Activated CD4-positive, alpha-beta T cell treated with anti-CD3 and anti-CD28 coated beads for 4 hours (primary cell): Measurements from ENCODE around the gene CEP70.
"Not testable (repeated sequence)": the region's sequence is repeated elsewhere in the genome, so short reads cannot be mapped to it uniquely, and the experiment has no call there.

Source experiments
- DNase-seq, 2 donors: peaks; one replicate each; pipeline ENCODE4 v3.0.0-alpha.2; 2020

The CEP70 gene

GRCh38 chr3:138594150-138594934 lies at the start of gene CEP70:
CEP70 (minus strand) TSS chr3:138594260; CDS start chr3:138572927, 21,333 bp downstream.
- DNase-seq = peak; percentile 85 to 89

DNA sequence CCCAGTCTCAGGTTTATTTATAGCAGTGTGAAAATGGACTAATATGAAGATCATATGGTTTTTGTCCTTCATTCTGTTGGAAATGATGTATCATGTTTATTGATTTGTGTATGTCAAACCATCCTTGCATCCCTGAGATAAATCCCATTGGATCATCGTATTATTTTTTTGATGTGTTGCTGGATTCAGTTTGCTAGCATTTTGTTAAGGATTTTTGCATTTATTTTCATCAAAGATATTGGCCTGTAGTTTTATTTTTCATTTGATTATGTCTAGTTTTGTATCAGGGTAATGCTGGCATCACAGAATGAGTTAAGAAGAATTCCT lies 48.8 kb upstream of the CEP70 start:
- no peak for DNase-seq

DNA sequence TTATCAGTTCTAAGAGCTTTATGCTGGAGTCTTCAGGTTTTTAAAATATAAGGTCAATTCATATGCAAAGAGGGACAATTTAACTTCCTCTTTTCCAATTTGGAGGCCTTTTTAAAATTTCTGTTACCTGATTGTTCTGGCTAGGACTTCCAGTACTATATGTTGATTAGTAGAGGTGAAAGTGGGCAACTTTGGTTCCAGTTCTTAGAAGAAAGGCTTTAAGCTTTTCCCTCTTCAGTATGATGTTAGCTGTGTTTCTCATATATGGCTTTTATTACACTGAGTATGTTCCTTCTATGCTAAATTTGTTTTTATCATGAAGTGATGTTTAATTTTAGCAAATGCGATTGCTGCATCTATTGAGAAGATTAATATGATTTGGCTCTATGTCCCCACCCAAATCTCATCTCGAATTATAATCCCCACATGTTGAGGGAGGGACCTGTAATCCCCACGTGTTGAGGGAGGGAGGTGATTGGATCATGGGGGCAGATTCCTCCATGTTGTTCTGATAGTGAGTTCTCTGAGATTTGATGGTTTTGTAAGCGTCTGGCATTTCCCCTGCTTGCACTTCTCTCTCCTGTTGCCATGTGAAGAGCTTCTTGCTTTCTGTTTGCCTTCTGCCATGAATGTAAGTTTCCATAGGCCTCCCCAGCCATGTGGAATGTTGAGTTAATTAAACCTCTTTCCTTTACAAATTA lies 48.3 kb upstream of the CEP70 start:
- no peak for DNase-seq

DNA sequence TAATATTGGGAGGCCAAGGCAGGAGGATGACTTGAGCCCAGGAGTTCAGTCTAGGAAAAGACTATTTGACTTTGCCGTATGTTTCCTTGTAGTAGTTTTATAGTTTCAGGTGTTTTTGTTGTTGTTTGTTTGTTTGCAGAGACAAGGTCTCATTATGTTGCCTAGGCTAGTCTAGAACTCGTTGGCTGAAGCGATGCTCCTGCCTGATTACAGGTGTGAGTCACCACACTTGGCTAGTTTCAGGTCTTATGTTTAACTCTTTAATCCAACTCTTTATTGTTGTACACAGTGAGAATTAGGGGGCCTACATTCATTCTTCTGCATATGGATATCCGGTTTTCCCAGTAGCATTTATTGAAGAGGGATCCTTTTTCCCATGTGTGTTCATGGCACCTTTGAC lies 46.5 kb upstream of the CEP70 start:
- no peak for DNase-seq

GRCh38 chr3:138638641-138639040 lies 44.6 kb upstream of the CEP70 start:
- DNase-seq = no peak

GRCh38 chr3:138629526-138629925 lies 35.5 kb upstream of the CEP70 start:
- no peak for DNase-seq

DNA sequence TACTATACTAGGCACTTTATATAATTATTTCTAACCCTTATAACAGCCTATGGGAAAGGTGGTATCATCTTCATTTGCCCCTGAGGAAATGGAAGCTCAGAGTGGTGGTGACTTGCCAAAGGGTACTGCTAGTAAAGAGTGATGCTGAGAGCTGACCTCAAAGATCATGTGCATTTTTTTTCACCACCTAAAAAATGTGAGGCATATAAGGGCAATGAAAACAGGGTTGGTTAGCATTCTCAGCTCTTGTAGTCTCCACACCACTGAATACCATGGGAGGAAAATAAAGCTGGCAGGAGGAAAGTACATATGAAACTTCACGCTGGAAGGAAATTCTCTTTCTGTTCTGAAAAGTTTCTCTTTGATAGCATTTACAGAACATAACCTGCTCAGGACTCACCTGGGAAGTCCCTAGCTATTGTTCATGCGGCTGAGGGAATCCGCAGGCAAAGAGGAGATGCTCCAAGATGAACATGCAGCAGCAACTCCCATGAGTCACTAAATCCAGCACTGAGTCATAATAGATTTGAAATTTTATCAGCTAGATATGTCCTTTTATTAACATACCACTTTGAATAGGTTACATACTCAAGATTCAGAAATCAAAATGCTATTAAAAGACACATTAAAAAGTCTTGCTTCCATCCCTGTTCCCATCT lies 31.8 kb upstream of the CEP70 start:
- DNase-seq = no peak

GRCh38 chr3:138624518-138624917 lies 30.5 kb upstream of the CEP70 start:
- DNase-seq = no peak

GRCh38 chr3:138620431-138620830 lies 26.4 kb upstream of the CEP70 start:
- DNase-seq = no peak

- no peak for DNase-seq
Observed at GRCh38 chr3:138615462-138615861, 21.4 kb upstream of the CEP70 start.

DNA sequence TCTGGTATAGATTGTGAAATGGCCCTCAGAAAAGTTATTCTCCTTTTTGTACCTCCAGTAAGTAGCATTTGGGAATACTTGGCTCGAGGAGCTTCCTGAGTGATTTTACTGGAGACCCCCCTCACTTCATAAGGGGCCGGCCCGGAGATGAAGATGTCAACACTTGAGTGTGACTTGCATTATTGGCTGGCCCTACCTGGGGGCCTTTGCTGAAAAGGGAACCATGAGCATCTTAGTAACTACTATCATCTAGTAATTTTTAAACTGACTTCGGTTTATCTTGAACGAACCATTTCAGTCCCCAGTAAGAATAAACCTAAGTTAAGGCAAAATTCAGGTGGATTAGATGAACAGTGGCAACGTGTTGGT lies 15.8 kb upstream of the CEP70 start:
- DNase-seq = no peak

DNA sequence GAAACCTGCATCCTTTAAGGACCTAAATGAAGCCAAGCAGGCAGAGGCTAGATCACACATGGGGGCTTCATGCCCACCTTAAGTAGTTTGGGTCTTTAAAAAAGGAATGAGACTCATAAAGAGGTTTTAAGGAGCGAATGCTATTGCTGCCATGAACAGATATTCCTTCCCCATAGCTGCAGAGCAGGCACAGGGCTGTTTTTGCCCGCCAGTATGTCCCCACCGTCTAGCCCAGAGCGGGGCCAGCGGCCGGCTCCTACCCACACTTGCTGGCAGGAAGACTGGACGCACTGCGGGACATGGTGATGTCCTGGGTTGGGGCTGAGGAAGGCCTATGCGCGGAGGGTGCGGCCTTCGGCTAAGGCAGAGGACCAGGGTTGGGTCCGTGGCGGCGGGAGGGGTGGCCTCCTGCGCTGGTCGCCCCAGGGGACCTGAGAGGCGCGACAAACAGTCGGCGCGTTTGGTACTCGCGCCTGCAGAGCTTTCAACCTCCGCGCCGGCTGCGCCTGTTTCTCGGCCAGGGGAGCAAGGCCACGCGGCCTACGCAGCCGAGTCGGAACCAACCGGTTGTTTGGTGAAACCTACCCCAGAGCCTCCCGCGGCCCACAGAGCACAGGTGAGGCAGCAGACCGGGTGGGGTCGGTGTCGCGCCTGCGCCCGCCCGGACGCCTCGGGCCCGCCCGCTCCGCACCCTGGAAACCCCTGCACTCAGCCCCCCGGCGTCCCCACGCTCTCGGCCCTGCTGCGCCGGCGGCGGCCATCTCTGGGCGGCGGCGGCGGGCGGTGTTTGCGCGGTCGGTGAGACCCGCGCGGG lies 14.5 kb upstream of the CEP70 start, which contains the start of gene FAIM:
TSS of gene FAIM (plus strand) at position 450 of the 814 bp plus-strand sequence. CDS start 10,956 bp downstream, outside the sequence.
- peak; percentile 55 to 61 for DNase-seq

- not testable (repeated sequence) for DNase-seq
Observed at GRCh38 chr3:138604106-138604595, 10.1 kb upstream of the CEP70 start.

GRCh38 chr3:138601661-138602060 lies 7.6 kb upstream of the CEP70 start:
- DNase-seq = not testable (repeated sequence)

GRCh38 chr3:138600100-138600745 lies 6.2 kb upstream of the CEP70 start:
- no peak for DNase-seq

GRCh38 chr3:138598534-138598933 lies 4.5 kb upstream of the CEP70 start:
- DNase-seq = no peak

GRCh38 chr3:138597186-138597976 lies 3.3 kb upstream of the CEP70 start:
- DNase-seq = not testable (repeated sequence)

DNA sequence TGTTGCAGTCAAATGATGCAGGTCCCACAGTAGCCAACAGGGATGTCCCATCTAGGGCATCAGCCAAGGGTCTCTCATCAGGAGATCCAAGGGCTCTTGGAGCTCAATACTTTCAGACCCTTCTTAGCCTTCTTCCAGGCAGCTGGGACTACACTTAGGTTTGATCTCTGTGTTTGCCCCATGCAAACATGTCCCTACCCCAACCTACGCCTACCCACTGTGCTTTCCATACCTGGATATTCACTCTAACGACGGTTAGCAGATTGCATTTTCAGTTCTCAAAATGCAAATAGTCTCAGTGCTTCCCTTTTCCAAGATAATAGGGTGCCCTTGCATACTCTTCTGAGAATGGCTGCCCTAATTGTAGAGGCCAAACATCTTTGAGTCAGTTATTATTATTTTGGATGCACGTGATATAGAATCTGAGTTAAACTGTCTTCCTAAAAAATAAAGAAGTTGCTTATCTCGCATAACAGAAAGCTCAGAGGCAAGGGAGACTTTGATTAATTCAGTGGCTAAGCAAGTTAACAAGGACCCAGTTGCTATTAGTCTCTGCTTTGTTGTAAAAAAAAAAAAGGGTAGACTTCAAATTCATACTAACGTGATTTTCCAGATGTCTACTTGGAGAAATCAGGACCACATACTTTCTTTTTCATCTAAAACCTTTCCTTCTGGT lies 1.0 kb upstream of the CEP70 start:
- DNase-seq = no peak

GRCh38 chr3:138593488-138594149 lies 441 bp downstream of the CEP70 start:
- DNase-seq = no peak

DNA sequence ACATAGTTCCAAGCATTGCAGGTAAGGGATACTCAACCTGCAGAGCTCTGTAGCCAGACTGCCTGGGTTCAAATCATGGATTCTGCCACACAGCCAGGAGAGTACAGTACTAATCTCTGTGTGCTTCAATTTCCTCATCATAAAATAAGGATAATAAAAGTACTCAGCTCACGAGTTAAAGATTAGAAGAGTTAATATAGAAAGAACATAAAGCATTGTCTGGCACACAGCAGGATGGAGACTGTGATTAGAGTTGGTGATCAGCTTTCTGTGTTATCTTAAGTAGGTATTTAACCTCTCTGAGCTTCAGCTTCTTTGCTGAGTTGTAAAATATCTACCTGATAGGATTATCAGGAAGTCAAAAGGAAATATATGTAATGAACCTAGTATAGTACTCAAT lies 2.7 kb downstream of the CEP70 start:
- DNase-seq = no peak
